ENCODE measurements around the gene PIK3C2A.

DNA sequence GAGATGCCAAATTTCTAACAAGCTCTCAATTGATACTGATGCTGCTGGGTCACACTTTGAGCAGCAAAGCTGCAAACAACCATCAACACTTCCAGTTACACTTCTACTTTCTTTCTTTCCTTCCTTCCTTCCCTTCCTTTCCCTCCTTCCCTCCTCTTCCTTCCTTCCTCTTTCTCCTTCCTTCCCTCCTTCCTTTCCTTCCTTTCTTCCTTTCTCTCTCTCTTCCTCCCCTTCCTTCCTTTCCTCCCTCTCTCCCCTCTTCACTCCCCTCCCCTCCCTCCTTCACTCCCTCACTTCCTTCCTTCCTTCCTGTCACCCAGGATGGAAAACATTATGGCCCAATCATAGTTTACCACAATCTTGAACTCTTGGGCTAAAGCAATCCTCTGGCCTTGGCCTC, 33.0 kb upstream of the PIK3C2A start:
- TF ChIP-seq CEBPB (IDR thresholded peaks at IDR 0.05) (no peak), NFIC (IDR thresholded peaks at IDR 0.05) (no peak), ZBTB7A (IDR thresholded peaks at IDR 0.05; ENCODE audit: low read depth) (no peak), YY1 (IDR thresholded peaks at IDR 0.05; ENCODE audit: low read depth) (no peak)
- TF ChIP-seq, protein P1, sequence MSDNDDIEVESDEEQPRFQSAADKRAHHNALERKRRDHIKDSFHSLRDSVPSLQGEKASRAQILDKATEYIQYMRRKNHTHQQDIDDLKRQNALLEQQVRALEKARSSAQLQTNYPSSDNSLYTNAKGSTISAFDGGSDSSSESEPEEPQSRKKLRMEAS (IDR thresholded peaks at IDR 0.05) = no peak

All from Ishikawa (cell line).